A549 (cell line): ENCODE data around the gene GPRC6A.

ENCODE experiments used
- CEBPB ChIP-seq, 2 experiments: fragments of >200 bp in 1 of 2; sonication (Bioruptor Twin) in 1 of 2; formaldehyde crosslinking in 1 of 2; IDR thresholded peaks; 2 replicates each; pipeline ENCODE4 v1.6.1; 2012 to 2016
- CTCF ChIP-seq: fragments of >200 bp; sonication (Bioruptor Twin); formaldehyde crosslinking; IDR thresholded peaks from 3 replicates; pipeline ENCODE4 v1.5.1; 2016
- E2F6 ChIP-seq: IDR thresholded peaks from 2 replicates; pipeline ENCODE4 v1.6.1; 2012; ENCODE audit warnings: low read depth, borderline replicate concordance
- ESRRA ChIP-seq: fragments of 150-350 bp; IDR thresholded peaks from 2 replicates; pipeline ENCODE4 v1.6.1; 2014; ENCODE audit warnings: mild to moderate bottlenecking, low read length, borderline replicate concordance
- MAX ChIP-seq: IDR thresholded peaks from 2 replicates; pipeline ENCODE4 v1.6.1; 2012
- RARB ChIP-seq: fragments of 250-450 bp; sonication (Bioruptor Pico); IDR thresholded peaks from 2 replicates; pipeline ENCODE4 v1.8.0; 2021; ENCODE audit warnings: mild to moderate bottlenecking, moderate library complexity
- RCOR1 ChIP-seq: fragments of 150-350 bp; IDR thresholded peaks from 2 replicates; pipeline ENCODE4 v1.6.1; 2014; ENCODE audit warnings: antibody characterized with exemption, low read length, low read depth
- SMC3 ChIP-seq: fragments of >200 bp; sonication (Bioruptor Twin); formaldehyde crosslinking; IDR thresholded peaks from 3 replicates; pipeline ENCODE4 v1.6.1; 2018; ENCODE audit warnings: inconsistent platforms
- TP53 ChIP-seq: fragments of 250-450 bp; sonication (Bioruptor Pico); IDR thresholded peaks from 2 replicates; pipeline ENCODE4 v1.5.0; 2021; ENCODE audit warnings: mild to moderate bottlenecking, moderate library complexity
- TF ChIP-seq, protein P1 (sequence below): fragments of >200 bp; sonication (Bioruptor Twin); formaldehyde crosslinking; IDR thresholded peaks from 3 replicates; pipeline ENCODE4 v1.6.1; 2016

DNA sequence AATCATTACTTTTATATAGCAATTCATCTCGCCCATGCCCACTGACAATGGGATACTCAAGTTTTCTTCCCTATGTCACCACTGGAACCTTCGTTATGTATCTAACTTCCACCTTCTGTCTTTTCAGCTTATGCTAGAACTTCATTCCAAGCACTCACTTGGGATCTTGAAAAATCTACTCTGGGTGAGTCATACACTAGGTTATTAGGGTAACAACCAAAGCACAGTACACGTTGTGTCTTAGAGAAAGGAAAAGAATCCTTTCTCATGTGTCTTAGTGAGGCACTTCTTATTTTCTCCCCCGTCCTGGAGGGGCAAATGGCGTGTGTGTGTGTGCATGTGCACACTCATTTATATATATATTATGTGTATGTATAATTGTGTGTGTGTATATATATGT is 45.0 kb downstream of the GPRC6A start:
- no peak for TF ChIP-seq ESRRA
- TF ChIP-seq RARB: no peak
- no peak for TF ChIP-seq CTCF
- no peak for TF ChIP-seq SMC3
- TF ChIP-seq E2F6: no peak
- TF ChIP-seq CEBPB (IDR thresholded peaks at IDR 0.05): no peak
- TF ChIP-seq RCOR1: no peak
- no peak for TF ChIP-seq MAX
- no peak for TF ChIP-seq TP53 (CRISPR knock-in tag)
- TF ChIP-seq, protein P1, sequence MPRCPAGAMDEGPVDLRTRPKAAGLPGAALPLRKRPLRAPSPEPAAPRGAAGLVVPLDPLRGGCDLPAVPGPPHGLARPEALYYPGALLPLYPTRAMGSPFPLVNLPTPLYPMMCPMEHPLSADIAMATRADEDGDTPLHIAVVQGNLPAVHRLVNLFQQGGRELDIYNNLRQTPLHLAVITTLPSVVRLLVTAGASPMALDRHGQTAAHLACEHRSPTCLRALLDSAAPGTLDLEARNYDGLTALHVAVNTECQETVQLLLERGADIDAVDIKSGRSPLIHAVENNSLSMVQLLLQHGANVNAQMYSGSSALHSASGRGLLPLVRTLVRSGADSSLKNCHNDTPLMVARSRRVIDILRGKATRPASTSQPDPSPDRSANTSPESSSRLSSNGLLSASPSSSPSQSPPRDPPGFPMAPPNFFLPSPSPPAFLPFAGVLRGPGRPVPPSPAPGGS: no peak
